ENCODE results near the gene FASTK. TPM values are rescaled to one million over a fixed set of nuclear protein-coding genes. Genes with fewer than 3 reads are reported as not detected.
A peak's percentile ranks its signal among the peaks of the same experiment; 100 is the strongest.

FASTK gene, protein sequence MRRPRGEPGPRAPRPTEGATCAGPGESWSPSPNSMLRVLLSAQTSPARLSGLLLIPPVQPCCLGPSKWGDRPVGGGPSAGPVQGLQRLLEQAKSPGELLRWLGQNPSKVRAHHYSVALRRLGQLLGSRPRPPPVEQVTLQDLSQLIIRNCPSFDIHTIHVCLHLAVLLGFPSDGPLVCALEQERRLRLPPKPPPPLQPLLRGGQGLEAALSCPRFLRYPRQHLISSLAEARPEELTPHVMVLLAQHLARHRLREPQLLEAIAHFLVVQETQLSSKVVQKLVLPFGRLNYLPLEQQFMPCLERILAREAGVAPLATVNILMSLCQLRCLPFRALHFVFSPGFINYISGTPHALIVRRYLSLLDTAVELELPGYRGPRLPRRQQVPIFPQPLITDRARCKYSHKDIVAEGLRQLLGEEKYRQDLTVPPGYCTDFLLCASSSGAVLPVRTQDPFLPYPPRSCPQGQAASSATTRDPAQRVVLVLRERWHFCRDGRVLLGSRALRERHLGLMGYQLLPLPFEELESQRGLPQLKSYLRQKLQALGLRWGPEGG
- 58.3 TPM for polyA plus RNA-seq (2012; ENCODE audit: low read depth, missing spikeins)

DNA sequence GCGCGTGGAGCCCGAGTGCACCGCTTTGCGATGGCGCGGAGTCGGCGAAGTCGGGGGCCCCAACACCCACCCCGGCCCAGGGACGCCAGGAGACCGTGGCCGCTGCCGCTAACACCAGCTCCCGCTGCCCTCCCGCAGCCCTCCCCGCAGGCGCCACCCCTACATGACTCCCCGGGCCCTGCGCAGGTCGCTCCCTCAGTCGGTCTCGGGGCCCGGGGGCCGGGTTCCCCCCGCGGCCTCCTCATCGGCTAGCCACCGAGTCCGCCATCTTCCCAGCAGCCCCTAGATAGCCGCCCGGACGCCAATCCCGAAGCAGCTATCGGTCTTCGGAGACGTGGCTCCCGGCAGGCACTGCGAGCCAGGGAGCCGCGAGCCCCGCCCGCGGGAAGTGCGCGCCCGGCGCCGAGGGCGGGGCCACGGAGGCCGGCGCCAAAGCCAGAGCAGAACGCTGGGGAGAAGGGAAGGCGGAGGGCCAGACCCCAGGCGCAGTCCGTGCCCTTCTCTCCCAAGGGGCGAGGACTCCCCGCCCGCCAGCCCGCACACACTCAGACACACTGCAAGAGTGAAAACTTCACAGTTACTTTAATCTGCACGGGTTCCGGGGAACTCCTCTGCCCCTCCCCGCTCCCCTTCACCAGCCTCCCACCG, at the start of gene FASTK:
Gene FASTK, minus strand, starts transcription at position 288 of the 648 bp plus-strand sequence. Its CDS starts 43 bp downstream, at position 245.
- TF ChIP-seq TAF1 (IDR thresholded peaks at IDR 0.05; ENCODE audit: low read depth, low read length): peak; percentile 89
- peak; percentile 84 for TF ChIP-seq POLR2A (IDR thresholded peaks at IDR 0.05; ENCODE audit: low read depth, low read length)
- no peak for TF ChIP-seq SPI1 (IDR thresholded peaks at IDR 0.05; ENCODE audit: low read depth, low read length)
- no peak for TF ChIP-seq PAX5 (IDR thresholded peaks at IDR 0.05; ENCODE audit: insufficient read depth, low read length, severe bottlenecking)
- no peak; the same call in 1 of the 2 replicates for TF ChIP-seq POU2F2 (IDR thresholded peaks at IDR 0.05; ENCODE audit: low read depth, low read length)
- peak; percentile 81 for TF ChIP-seq POLR2AphosphoS5 (IDR thresholded peaks at IDR 0.05; ENCODE audit: low read depth, low read length)
- DNase-seq (ENCODE audit: insufficient read length, low spot score) (peak; percentile 98), FAIRE-seq (peak; percentile 90)

DNA sequence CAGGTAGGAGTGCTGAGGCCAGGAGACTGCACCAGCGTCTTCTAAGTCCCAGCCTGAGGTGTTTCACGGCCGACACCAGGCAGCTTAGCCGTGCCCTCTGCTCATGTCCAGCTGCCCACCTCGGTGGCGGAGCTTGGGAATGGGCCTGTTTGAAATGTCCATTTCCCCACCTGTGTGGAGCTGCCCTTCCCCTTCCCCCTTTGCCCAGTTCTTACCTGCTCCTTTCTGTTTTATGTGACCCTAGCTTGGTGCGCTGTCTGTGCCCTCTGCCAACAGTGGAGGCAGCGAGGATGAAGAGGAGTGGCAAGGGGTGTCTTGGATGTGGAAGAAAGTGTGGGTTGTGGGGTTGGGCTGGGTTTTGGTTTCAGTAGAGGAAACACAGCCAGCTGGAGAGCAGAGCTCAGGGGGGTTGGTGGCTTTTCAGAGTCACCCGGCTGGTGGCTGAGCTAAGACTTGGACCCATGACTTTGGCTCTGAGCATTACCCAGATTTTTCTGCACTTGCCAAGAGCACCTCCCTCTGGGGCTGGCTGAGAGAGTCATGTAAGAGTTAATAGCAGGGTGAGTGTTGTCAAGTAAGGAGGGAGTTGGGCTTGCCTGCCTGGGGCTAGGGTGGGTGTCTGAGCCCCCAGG, 49.5 kb upstream of the FASTK start:
- TF ChIP-seq POLR2A (IDR thresholded peaks at IDR 0.05; ENCODE audit: low read depth, low read length) (no peak), SPI1 (IDR thresholded peaks at IDR 0.05; ENCODE audit: low read depth, low read length) (no peak), POLR2AphosphoS5 (IDR thresholded peaks at IDR 0.05; ENCODE audit: low read depth, low read length) (no peak)
- no peak for DNase-seq (ENCODE audit: insufficient read length, low spot score)
- no peak for FAIRE-seq

DNA sequence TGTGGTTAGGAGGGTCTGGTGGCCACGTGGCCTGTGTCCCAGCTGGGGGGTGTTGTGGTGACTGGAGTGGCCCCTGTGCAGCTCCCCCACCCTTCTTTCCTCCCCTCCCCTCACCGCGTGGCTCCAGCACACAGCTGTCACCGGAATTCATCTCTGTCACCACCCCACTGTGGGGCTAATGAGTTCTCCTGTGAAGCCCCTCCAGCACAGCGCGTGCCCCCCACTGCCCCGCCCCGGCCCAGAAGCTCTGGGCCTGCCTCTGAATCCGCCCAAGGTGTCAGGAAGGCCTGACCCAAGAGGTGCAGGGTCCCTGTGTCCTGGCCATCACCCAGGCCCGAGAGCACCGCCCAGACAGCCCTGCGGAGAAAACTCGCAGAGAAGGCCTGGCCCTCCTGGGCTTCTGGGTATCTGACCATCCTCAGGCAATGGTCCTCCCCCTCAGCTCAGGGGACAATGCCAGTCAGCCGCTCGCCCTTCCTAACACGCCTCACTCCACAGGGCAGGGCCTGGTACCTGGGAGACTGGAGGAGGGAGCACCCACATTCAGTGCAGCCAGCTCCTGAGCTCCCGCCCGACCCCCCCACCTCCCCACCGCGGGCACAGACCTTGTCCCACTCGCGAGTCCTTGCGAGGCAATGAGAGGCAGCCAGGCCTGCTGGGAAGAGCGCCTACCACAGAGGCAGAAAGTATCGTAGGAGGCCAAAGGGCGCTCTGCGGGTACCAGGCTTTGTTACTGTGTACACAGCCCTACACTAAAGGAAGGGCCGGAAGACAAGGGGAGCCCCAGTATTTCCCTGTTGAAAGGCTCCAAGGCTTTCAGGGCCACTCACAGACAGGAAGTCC, 48.7 kb upstream of the FASTK start:
- no peak for DNase-seq (ENCODE audit: insufficient read length, low spot score)
- TF ChIP-seq PAX5 (IDR thresholded peaks at IDR 0.05; ENCODE audit: insufficient read depth, low read length, severe bottlenecking) (no peak), POU2F2 (IDR thresholded peaks at IDR 0.05; ENCODE audit: low read depth, low read length) (no peak), TAF1 (IDR thresholded peaks at IDR 0.05; ENCODE audit: low read depth, low read length) (no peak), POLR2A (IDR thresholded peaks at IDR 0.05; ENCODE audit: low read depth, low read length) (no peak), POLR2AphosphoS5 (IDR thresholded peaks at IDR 0.05; ENCODE audit: low read depth, low read length) (no peak), SPI1 (IDR thresholded peaks at IDR 0.05; ENCODE audit: low read depth, low read length) (no peak)
- no peak for FAIRE-seq

DNA sequence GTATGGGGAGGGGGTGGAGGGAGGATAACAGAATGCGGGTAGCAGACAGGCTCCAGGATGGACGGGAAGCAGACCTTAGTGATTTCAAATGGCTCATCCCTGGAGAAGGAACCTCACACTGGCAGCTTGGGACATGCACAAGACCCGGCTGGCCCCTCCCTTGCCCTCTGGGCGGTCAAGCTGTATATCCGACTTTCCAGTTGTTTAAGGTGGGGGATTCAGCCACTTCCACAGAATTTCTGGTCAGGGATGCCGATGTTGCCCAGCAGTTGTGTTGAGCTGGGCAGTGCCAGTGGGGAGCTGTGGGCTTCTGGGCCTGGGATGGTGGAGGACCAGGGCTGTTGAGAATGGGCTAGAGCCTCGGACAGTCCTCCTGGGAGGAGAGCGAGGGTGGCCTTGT, 48.1 kb upstream of the FASTK start:
- FAIRE-seq: no peak
- DNase-seq (ENCODE audit: insufficient read length, low spot score): no peak
- TF ChIP-seq SPI1 (IDR thresholded peaks at IDR 0.05; ENCODE audit: low read depth, low read length) (no peak), PAX5 (IDR thresholded peaks at IDR 0.05; ENCODE audit: insufficient read depth, low read length, severe bottlenecking) (no peak), POLR2A (IDR thresholded peaks at IDR 0.05; ENCODE audit: low read depth, low read length) (no peak), POLR2AphosphoS5 (IDR thresholded peaks at IDR 0.05; ENCODE audit: low read depth, low read length) (no peak), POU2F2 (IDR thresholded peaks at IDR 0.05; ENCODE audit: low read depth, low read length) (no peak), TAF1 (IDR thresholded peaks at IDR 0.05; ENCODE audit: low read depth, low read length) (no peak)

DNA sequence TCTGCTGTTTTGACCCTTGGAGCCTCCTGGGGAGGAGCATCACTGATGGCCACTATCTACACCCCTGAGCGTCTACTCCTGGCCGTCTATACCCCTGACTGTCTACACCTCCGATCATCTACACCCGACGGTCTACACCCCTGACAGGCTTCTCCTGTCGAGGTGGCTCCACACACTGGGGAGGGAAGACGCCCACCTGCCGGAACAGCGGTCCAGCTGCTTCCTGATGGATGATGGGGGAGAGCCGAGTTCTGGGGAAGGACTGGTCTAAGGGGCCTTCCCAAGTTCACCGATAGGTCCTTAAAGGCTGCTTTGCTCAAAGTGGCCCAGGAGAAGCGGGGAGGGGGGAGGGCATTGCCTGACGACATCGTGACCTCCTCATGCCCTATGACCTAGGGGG, 47.5 kb upstream of the FASTK start:
- no peak for FAIRE-seq
- DNase-seq (ENCODE audit: insufficient read length, low spot score): no peak

DNA sequence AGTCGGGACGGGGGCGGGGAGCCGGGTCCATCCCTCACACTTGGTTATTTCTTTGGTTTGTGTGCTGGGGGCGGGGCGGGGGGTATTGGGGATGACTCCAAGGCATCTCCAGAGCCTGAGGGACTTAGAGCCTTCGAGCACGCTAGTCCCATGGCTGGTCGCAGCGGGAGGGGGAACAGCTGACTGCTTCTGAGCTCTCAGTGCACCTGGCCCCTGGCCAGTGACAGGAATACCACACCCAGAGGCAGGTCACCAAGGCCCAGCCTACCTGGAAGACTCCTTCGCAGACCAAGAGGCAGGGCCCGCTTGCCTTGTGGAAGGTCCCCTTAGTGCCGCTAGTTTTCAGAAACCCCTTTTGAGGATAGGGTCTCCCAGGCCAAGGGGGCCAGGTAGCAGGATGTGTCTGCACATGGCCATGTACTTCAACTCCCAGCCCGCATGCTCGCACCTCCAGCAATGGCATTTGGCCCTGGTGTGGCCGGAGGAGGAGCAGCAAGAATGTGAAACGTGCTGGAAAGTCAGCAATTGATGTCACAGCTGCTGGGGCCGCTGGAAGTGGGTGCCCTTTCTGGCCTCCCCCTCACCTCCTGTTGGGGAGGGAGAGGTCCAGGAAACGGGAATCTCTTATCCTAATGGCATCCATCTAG, 46.0 kb upstream of the FASTK start:
- TF ChIP-seq POLR2A (IDR thresholded peaks at IDR 0.05; ENCODE audit: low read depth, low read length) (no peak), PAX5 (IDR thresholded peaks at IDR 0.05; ENCODE audit: insufficient read depth, low read length, severe bottlenecking) (no peak), TAF1 (IDR thresholded peaks at IDR 0.05; ENCODE audit: low read depth, low read length) (no peak), SPI1 (IDR thresholded peaks at IDR 0.05; ENCODE audit: low read depth, low read length) (no peak), POLR2AphosphoS5 (IDR thresholded peaks at IDR 0.05; ENCODE audit: low read depth, low read length) (no peak), POU2F2 (IDR thresholded peaks at IDR 0.05; ENCODE audit: low read depth, low read length) (no peak)
- DNase-seq (ENCODE audit: insufficient read length, low spot score): no peak
- no peak for FAIRE-seq

More for the DNA sequence above, 47.5 kb upstream of the FASTK start:
- TF ChIP-seq PAX5 (IDR thresholded peaks at IDR 0.05; ENCODE audit: insufficient read depth, low read length, severe bottlenecking) (no peak), TAF1 (IDR thresholded peaks at IDR 0.05; ENCODE audit: low read depth, low read length) (no peak), SPI1 (IDR thresholded peaks at IDR 0.05; ENCODE audit: low read depth, low read length) (no peak)

DNA sequence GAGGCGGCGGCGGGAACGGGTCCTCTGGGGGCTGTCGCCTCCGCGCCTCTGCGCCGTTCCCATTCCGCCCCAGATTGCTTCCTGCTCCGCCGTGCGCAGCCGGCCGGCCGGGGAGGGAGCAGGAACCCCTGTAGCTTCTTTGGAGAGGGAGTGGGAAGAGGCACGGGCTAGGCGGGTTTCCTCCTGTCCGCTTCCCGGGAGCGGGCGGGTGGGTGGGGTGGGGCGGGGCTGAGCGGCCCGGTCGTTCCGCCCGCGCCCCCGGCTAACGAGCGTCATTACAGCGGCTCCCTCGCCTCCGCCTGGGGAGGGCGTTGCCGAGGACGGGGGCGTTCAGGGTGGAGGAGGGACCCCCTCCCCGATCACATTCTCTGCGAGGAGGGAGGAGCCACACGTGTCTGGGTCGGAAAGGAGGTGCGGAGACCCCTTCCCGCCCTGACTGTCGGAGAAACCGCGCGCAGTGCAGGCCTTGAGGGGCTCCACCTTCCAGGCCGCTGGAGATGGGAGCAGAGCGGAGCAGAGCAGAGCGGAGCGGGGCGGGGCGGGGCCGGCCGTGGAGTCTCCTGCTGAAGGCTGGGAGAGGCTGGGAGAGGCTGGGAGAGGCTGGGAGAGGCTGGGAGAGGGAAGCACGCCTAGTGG, 45.4 kb upstream of the FASTK start:
- no peak for TF ChIP-seq TAF1 (IDR thresholded peaks at IDR 0.05; ENCODE audit: low read depth, low read length)
- TF ChIP-seq POLR2AphosphoS5 (IDR thresholded peaks at IDR 0.05; ENCODE audit: low read depth, low read length): no peak
- TF ChIP-seq SPI1 (IDR thresholded peaks at IDR 0.05; ENCODE audit: low read depth, low read length): no peak
- TF ChIP-seq PAX5 (IDR thresholded peaks at IDR 0.05; ENCODE audit: insufficient read depth, low read length, severe bottlenecking): no peak
- FAIRE-seq (no peak), DNase-seq (ENCODE audit: insufficient read length, low spot score) (no peak)

DNA sequence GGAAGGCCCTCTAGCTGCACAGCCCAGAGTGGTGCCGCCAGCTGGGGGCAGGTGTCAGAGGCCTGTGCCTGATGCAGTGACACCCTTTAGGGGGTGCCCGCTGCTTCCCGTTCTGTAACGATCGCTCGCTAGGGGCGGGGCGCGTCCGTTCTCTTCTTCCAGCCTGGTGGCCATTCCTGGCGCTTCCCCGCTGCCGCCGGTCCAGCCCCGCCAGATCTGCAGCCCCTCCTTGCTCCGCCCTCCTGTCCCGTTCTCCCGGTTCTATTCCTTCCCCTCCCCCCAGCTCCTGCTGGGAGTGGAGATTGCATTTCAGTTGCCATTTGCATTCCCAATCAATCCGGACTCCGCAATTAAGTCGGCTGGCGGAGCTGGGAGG, 44.8 kb upstream of the FASTK start:
- no peak for FAIRE-seq
- DNase-seq (ENCODE audit: insufficient read length, low spot score): no peak
- TF ChIP-seq POLR2A (IDR thresholded peaks at IDR 0.05; ENCODE audit: low read depth, low read length): no peak
- TF ChIP-seq TAF1 (IDR thresholded peaks at IDR 0.05; ENCODE audit: low read depth, low read length): no peak
- TF ChIP-seq PAX5 (IDR thresholded peaks at IDR 0.05; ENCODE audit: insufficient read depth, low read length, severe bottlenecking): no peak
- TF ChIP-seq POLR2AphosphoS5 (IDR thresholded peaks at IDR 0.05; ENCODE audit: low read depth, low read length): no peak

Measured in GM12891 (cell line).